ENCODE measurements around the gene ZFP36L2.

DNA sequence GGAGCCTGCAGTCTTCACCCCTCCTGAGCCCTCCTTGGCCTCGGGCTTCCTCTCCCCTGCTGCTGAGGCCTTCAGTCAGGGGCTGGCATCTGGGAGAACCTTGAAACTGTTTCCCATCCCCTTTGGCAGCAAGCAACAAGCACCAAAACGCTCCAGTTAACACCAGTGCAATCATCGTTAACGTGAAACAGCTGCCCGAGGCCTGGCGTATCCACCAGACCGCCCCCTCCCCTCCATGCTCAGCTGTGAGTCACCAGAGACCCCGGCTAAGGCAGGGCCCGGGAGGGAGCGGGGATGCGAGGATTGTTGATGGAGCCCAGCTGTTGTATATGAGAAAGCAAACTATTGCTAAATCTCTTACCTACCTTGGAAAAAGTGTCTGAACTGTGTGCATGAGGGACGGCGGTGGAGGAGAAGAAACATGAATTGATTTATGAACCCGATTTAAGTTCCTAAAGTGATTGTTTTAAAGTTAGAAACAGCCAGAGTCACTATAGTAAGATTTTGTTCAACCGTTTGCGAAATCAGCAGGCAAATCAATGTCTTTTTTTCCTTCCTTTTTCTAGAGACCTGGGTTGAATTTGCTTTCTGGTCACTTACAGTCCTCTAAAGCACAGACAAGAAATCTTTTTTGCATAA is 5.2 kb downstream of the ZFP36L2 start:
- TF ChIP-seq, protein P1, sequence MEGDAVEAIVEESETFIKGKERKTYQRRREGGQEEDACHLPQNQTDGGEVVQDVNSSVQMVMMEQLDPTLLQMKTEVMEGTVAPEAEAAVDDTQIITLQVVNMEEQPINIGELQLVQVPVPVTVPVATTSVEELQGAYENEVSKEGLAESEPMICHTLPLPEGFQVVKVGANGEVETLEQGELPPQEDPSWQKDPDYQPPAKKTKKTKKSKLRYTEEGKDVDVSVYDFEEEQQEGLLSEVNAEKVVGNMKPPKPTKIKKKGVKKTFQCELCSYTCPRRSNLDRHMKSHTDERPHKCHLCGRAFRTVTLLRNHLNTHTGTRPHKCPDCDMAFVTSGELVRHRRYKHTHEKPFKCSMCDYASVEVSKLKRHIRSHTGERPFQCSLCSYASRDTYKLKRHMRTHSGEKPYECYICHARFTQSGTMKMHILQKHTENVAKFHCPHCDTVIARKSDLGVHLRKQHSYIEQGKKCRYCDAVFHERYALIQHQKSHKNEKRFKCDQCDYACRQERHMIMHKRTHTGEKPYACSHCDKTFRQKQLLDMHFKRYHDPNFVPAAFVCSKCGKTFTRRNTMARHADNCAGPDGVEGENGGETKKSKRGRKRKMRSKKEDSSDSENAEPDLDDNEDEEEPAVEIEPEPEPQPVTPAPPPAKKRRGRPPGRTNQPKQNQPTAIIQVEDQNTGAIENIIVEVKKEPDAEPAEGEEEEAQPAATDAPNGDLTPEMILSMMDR (conservative IDR thresholded peaks at IDR 0.05 in 1 of 2, IDR thresholded peaks at IDR 0.05 in 1 of 2; ENCODE audit: low read depth in 1 of 2, low read length in 2 of 2): no peak
- no peak for TF ChIP-seq EZH2 (IDR thresholded peaks at IDR 0.05; ENCODE audit: low read length, missing control alignments)

Data from fibroblast of lung (primary cell).